GM20431 (cell line): ENCODE data around the gene HIF3A.

ENCODE experiments used
- in situ Hi-C: fragments of 300-500 bp; cut with MseI, MboI; formaldehyde crosslinking; loops from one replicate; pipeline ENCODE4 v1.15.0; 2020; ENCODE audit warnings: low sequenced_read_pairs; ENCODE audit not compliant: unreplicated experiment

HIF3A gene

DNA sequence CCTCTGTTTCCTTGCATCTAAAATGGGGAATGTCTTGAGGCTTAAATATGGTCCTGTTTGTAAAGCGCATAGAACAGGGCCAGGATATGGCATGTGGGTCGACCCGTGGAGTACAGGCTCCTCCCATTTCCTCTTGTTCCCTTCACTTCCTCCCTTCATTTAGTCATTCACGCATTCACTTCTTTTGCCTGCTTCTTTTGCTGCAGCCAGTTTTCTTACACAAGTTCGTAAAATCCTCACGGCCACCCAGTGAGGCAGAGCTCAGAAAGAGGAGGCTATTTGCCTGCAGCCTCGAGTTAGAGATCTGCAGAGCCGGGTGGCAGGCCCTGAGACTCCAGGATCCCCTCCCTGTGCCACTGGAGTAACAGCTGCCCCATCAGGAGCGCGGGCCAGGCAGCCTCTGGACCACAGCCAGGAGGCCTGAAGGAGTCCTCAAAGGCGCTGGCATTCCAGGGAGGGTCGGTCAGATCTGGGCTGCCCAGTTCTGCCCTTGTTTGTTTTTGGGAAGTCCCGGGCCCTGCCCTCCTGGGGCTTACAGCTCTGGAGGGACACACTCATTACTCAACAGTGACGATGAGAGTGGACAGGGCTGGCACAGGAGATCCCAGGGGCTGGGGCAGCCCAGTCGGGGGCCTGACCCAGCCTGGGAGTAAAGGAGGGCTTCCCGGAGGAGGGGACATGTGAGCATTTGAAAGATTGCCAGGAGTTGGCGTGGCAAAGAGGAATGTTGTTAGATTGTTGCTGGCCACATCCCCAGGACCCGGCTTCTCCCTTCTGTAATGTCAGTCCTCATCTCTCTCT lies 54.6 kb downstream of the HIF3A start:
- in situ Hi-C loops, result no loop called here

DNA sequence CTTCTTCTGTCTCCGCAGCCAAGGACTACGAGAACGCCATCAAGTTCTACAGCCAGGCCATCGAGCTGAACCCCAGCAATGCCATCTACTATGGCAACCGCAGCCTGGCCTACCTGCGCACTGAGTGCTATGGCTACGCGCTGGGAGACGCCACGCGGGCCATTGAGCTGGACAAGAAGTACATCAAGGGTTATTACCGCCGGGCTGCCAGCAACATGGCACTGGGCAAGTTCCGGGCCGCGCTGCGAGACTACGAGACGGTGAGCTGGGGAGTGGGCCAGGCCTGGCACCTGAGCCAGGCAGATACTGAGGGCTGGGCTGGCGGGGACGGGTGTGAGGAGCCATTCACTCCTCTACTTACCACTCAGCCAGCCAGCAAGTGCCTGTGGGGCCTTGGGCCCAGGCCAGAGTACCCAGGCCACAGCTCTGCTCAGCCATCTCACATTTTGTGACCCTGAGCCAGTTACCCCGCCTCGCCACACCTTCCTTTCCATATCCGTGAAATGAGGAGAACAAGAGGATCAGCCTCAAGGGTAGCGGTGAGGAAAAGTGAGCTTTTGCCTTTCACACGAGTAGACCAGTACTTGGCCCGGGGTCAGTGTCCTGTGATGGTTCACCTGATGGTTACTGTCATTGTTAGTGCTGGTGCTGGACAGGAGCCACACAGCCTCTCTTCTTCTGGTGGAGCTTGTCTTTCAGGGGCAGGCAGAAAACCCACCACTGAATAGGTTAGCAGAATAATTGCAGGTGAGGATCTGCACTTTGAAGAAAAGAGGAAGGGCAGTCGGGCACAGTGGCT lies 57.1 kb downstream of the HIF3A start:
- in situ Hi-C loops, result no loop called here

DNA sequence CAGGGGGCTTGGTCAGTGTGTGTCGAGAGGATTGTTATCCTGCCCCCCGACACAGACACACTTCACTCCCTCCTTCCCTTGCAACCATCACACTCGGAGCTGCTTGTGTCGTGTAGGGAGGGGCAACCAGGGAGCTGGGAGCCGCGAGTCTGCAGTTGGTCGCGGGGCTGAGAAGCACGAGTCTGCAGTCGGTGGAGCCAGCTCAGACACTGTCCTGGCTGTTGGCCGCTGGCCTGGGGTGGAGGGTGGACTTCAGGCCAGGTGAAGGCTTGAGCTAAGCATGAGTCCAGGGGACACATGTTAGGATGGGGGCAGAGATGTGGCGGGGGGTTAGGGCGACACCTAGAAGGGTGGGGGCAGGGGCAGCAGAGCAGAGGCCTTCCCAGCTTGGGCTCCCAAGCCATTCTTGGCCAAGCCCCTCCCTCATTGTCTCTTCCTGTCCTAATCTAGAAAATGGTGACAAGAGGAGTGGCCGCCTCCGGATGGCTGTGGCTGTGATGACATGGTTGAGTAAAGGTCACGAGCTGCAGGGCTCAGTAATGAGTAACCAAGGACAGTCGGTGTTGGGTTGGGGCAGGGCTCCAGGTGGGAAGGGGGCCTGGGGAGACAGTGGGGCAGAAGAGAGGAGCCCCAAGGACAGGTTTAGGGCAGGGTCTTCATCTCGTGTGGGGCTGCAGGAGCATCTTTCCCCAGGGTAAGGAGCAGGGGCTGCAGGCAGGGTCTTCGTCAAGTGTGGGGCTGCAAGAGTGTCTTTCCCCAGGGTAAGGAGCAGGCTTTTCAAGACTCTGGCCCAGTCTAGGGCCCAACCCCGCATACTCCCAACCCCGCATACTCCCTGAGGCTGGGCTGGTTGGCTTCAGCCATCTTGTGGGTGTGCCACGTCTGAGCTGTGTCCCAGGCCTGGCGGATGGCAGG lies 58.6 kb downstream of the HIF3A start:
- in situ Hi-C loops, result no loop called here

DNA sequence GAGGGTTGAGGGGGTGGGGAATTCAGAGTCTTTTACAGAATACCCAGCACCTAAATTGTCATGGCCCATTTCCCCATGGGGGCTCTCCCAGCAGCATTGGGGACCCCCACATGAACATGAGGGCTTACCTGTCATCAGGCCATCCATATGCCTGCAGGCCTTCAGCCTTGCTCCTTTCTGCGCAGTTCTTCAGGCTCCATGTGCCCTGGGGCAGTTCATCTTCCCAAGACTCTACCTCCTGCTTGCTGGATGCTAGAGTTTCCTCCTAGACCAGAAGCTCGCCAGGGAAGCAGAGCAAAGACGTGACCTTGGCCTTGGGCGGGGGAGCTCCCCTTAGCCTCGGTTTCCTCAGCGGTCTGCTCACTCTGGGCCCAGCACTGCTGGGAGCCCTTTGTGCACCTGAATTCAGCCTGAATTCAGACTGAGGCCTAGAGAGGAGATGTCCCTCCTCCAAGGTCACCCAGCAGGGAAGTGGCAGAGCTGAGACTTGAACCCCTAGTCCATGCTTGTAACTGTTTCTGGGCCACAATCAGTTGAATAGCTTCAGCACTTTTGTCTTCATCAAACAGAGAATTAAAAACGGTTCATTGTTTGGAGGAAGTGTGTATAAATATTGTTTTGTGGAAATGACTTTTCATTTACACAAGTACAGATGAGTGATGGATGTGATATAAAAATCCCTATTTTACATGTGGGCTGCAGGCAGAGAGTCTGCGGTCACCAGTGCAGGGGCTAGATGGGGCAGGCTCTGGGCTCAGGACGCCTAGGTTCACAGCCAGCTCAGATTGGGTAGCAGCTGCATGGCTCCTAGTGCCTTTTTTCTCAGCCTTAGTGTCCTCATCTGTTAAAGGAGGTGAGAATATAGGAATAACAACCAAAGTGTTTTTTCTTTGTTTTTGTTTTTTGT lies 59.6 kb downstream of the HIF3A start:
- in situ Hi-C loops, result no loop called here

DNA sequence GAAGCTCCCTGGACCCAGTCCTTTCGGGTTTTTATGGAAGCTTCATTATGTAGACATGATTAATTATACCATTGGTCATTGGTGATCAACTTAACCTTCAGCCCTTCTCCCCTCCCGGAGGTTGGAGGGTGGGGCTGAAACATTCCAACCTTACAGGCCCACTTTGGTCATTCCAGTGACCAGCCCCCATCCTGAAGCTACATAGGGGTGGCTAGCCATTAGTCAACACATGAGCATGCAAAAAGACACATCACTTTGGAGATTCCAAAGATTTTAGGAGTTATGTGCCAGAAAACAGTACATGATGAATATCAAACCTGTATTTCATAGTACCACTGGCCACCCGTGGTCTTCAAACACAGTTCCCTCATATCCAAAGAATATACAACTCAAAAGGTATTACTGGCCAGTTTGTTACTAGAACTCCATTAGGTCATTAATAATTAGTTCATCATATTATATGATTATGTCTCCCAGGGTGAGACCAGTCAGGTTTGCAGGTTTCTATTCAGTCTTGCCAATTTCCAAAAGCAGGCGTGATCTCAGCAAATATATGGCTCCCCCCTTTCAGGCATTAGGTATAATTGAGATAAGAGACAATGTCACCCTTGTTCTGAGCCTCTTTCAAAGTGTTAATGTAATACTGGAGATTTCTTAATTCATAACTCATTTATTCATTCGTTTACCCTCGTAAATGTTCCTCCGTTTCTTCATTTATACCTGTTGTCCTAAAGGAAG lies 61.2 kb downstream of the HIF3A start:
- in situ Hi-C loops, result no loop called here

DNA sequence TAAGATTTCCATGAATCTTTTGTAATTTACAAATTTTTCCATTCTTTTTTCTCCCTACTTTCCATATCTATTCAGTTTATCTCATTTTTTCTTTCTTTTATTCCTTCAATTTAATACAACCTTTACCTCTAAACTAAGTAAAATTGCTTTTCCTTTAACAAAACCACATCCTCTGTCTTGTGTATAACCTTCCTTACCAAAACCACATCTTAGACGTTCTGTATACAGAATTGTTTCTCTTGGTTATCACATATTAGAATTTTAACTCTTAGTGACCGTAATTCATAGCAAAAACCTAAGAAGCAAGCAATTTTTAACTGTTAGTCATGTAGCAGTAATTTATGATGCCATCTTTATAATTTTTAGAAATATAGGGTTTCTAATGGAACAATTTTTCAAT lies 65.1 kb downstream of the HIF3A start:
- in situ Hi-C loops, result no loop called here

DNA sequence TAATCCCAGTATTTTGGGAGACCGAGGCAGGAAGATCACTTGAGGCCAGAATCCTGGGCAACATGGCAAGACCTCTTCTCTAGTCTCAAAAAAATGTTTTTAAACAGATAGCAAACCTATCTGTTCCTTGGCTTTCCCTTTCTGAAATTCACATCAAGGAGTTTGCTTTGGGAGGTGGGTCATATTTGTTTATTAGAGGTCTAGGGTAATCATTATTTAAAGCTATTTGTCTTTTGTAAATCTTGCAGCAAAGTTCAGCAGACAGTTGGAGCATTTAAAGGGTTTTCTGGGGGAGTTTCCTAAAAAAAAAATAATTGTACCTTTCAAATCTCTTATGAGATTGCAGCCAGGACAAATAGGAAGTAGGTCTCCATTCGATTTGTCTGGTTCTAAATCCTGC lies 67.5 kb downstream of the HIF3A start:
- in situ Hi-C loops, result no loop called here

DNA sequence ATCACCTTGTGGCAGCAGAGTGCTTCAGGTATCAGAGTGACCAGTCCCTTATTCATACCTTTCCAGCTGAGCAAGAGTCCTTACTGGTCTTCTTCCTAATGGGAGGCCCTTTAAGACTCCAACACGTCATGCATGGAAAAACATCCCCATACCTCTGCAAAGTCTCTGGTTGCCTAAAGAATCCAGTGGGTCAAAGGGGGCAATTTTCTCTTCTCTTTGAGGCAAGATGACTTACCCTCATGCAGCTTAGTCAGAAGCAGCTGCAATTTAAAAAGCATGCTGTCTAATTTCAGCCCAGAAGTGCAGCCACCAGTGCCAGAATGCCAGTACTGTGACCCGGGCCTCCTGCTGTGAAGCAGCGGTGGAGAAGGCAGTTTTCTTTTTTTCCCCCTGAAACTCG lies 68.7 kb downstream of the HIF3A start:
- in situ Hi-C loops, result no loop called here

DNA sequence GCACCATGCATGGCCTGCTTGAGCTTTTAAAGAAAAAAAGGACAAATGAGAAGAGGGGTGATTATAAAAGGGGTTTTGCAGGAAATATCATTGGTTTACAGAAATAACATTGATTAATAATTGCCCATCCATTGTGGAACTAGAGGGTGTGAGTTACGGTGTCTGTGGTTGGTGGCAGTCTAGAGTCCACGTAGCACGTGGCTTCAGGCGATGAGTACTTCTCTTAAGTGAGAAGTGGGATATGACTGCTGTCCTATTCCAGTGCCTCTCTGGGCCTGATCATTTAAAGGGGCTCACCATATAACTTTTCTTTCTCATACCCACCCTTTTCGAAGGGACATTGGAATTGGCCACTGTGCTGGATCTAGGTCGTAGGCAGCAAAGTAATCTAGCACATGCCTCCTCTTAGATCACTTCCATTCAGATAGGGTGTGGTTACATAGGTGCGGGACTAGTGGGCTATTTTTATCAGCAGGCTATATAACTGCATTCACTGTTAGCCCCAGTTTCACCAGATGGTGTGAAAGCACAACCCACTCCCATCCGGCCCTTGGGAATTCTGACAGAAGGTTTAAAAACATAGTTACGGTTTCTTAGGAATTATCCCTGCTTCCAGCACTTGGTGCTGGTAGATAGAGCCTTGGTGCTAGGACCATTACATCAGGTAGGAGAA lies 69.9 kb downstream of the HIF3A start:
- in situ Hi-C loops, result no loop called here

DNA sequence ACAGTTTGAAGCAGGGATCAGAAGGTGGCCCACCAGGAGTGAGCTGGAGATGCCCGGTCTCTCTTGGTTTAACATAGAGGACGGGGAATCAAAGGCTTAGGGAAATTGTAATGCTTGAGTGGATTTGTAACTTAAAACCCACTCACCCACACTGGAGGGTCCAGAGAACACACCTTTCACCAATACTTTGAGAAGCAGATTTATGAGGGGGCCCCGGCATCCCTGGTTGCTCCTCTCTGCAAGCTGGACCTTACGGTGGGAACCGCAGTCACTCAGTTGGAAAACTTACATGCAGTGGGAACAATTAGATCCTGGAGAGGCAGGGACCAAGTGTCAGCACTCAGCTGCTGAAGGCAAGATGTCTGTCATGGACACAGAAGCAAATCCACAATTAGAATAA lies 70.6 kb downstream of the HIF3A start:
- in situ Hi-C loops, result no loop called here

DNA sequence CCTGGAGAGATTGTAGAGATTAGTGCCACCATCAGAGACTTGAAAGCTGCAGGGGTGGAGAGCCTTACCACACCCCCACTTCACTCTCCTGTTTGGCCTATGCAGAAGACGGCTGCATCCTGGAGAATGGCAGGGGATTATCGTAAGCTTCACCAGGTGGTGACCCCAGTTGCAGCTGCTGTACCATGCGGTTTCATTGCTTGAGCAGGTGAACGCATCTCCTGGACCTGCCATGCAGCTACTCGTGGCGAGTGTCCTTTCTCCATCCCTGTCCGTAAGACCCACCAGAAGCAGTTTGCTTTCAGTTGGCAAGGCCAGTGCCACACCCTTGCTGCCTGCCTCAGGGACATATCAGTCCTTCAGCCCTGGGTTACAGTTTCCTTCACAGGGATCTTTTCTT lies 71.3 kb downstream of the HIF3A start:
- in situ Hi-C loops, result no loop called here

DNA sequence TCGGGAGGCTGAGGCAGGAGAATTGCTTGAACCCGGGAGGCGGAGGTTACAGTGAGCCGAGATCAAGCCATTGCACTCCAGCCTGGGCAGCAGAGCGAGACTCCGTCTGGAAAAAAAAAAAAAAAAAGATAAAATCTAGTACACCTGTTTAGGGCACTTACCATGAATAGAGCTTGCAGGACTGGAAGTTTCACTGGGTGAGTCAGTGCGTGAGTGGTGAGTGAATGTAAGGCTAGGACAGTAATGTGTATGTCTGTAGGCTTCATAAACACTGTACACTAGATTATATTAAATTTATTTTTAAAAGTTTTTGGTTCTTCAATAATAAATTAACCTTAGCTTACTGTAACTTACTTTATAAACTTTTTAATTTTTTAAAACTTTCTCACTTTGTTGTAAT lies 73.0 kb downstream of the HIF3A start:
- in situ Hi-C loops, result no loop called here

DNA sequence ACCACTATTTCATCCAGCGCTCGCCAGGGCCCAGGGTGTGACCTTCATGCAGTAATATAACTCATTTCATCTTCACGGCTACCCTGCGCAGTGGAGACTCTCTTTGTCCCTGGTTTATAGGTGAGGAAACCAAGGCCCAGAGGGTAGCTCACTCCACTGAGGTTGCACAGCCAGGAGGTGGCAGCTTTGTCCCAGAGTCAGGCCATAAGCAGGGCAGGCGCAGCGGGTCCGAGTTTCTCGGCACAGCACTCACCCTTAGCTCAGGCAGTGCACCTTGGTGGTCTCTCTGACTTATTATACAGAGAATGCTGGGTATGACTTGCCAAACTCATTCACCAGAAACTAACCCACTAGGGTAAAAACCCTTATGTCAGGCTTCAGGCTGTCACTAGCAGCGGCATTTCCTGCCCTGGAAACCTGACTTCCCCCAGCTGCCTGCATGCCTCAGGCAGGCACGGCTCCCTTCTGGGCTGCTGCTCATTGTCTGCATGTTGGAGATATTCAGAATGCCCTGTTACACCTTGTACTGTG lies 74.6 kb downstream of the HIF3A start:
- in situ Hi-C loops, result no loop called here

DNA sequence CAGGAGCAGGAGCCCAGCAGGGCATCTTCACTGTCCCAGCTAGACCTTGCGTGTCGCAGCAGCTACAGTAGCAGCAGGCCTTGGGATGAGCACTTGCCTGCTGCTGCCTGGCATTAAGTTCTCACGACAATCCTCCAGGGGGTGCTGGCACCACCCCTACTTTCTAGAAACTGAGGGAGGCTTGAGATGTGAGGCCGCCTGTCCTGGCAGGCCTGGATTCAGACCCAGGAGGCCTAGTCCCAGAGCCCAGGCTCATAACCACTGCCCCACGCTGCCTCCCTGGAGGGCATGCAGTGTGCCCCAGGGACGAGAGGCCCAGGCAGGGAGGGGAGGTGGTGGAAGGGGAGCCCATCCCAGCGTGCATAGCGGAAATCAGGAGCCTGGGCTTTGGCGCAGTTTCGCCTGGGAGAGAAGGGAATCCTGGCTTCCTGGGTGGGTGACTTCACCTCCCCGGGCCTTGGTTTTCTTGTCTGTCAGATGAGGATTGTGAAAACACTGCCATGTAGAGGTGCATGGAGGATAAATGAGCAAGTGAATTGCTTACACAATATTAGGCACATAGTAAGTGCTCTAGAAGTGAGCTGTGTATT lies 76.2 kb downstream of the HIF3A start:
- in situ Hi-C loops, result no loop called here

DNA sequence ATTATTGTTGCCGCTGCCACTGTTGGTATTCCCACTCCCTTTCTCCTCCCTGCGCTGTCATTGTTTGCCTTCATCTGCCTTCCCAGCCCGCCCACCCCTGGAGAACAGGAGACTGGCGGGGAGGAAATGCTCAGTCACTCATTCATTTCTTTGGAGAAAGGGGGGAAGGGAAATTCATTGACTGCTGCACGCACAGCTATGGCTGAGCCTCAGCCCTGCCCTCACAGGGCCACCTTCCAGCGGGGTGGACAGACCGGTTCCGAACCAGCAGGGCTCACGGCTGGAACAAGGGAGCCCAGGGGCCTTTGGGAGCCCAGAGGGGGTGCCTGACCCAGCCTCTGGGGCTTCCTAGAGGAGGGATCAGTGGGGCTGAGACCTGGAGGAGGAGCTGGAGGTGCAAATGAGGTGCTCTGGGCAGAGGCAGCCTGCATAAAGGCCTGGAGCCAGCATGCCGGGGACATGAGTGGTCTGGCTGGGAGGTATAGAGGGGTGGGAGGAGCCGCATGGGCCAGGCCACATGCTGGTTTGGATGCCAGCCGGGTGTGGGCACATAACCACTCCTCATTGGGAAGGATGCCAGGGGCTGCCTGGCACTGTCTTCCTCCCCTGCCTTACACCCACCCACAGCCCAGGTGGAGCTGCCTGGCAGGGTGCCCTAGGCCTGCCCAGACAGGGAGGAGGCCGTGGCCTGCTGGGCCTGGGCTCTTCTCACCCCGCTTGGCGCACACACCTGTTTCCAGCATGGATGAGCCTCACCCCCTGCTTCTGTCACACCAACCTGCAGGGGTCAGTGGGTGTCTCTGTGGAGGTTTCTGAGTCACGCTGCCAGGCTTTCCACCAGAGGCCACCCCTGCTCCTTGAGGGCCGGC lies 76.9 kb downstream of the HIF3A start:
- in situ Hi-C loops, result no loop called here

DNA sequence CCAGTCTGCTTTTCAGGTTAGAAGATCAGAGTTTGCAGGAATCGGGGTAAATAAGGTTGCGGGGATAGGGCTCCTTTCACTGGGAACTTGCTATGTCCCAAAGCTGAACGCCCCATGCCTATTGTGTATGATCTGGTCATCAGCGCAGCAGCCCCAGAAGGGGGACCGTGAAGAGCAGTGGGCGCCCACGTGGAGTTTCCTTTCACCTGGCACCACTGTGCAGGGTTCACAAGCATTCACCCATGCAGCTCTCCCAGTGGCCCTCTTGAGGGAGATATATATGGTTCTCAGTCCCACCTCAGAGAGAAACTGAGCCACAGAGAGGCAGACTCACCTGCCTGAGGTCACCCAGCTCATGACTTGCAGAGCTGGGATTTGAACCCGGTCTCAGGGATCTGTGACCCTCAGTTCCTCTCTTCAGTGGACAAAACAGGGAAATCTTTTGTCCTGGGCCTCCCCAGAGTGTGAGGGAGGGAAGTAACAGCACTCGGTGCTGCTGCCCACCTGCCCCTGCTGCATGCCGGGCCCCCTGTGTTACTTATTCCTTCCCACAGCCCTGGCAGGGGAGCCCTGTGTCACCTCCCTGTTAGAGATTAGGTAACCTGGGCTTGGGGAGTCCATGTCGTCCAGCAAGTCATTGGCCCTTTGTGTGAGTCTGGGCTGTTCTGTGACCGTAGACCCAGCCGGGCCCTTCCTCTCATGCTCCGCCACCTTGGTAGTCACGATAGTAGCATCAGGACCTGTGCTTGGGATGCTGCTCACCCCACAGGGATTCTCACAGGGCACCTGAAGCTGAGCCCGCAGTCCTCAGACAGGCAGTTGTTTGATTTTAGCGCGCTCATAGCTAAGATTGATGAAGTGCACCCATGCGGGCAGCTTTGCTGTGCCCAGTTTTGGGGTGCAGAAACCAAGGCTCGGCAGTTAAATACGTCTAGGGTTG lies 78.0 kb downstream of the HIF3A start:
- in situ Hi-C loops, result no loop called here
